A673 (cell line): Measurements from ENCODE around the gene EPHB6. TPM values are rescaled to one million over a fixed set of nuclear protein-coding genes. Genes with fewer than 3 reads are reported as not detected.

Experiments
- BruUV-seq: library from RNA; stranded (reverse); fragments of 400-500 nt; replicated peaks from 2 replicates; lab custom pipeline; 2021; lab: Mats Ljungman, UMichigan
- CTCF ChIA-PET: fragments of 300-600 bp; sonication (Branson Sonifier 250); formaldehyde crosslinking; loops from one replicate; lab custom pipeline; 2022; ENCODE audit warnings: antibody characterized with exemption; lab: Charles Lee
- POLR2A ChIA-PET: fragments of 300-600 bp; sonication (Branson Sonifier 250); formaldehyde crosslinking; loops from one replicate; lab custom pipeline; 2022; ENCODE audit warnings: antibody characterized with exemption; ENCODE audit not compliant: low non-redundant PET; lab: Charles Lee
- DNase-seq: peaks from one replicate; pipeline ENCODE4 v3.0.0-alpha.2; 2015; ENCODE audit warnings: low spot score
- H3K27ac ChIP-seq: fragments of 200-600 bp; sonication (generic); 2 replicates; pipeline ENCODE4 v1.5.1; 2016; ENCODE audit warnings: mixed run types, low read depth, mild to moderate bottlenecking, mixed read lengths, antibody characterized with exemption, low read length; ENCODE audit not compliant: poor library complexity, severe bottlenecking
- H3K27me3 ChIP-seq: fragments of 200-600 bp; sonication (generic); replicated peaks from 2 replicates; pipeline ENCODE4 v1.6.1; 2017; ENCODE audit warnings: mixed run types, low read depth, mild to moderate bottlenecking, mixed read lengths, antibody characterized with exemption, low read length; ENCODE audit not compliant: insufficient read depth, poor library complexity
- H3K36me3 ChIP-seq: fragments of 200-600 bp; sonication (generic); 2 replicates; pipeline ENCODE4 v1.6.1; 2016; ENCODE audit warnings: mixed run types, mild to moderate bottlenecking, mixed read lengths, antibody characterized with exemption, low read length; ENCODE audit not compliant: insufficient read depth, poor library complexity, severe bottlenecking
- H3K4me1 ChIP-seq: fragments of 200-600 bp; sonication (generic); 2 replicates; pipeline ENCODE4 v1.6.1; 2017; ENCODE audit warnings: mixed run types, mild to moderate bottlenecking, mixed read lengths, antibody characterized with exemption, low read length; ENCODE audit not compliant: insufficient read depth, poor library complexity, severe bottlenecking
- H3K4me3 ChIP-seq: fragments of 200-600 bp; sonication (generic); 2 replicates; pipeline ENCODE4 v1.5.1; 2016; ENCODE audit warnings: low read depth, mixed run types, mild to moderate bottlenecking, mixed read lengths, low read length; ENCODE audit not compliant: poor library complexity, severe bottlenecking
- H3K9me3 ChIP-seq: fragments of 200-600 bp; sonication (generic); 2 replicates; pipeline ENCODE4 v1.6.1; 2016; ENCODE audit warnings: mixed run types, low read depth, mild to moderate bottlenecking, mixed read lengths, antibody characterized with exemption, low read length; ENCODE audit not compliant: poor library complexity, severe bottlenecking
- EZH2 ChIP-seq: fragments of 200-600 bp; sonication (generic); IDR thresholded peaks from 2 replicates; pipeline ENCODE4 v1.6.1; 2017; ENCODE audit warnings: borderline replicate concordance, low read depth, mild to moderate bottlenecking, mixed read lengths, antibody characterized with exemption, low read length; ENCODE audit not compliant: poor library complexity, severe bottlenecking
- intact Hi-C: fragments of 100-400 bp; cut with micrococcal nuclease; formaldehyde crosslinking; loops from one replicate; pipeline ENCODE4 v1.10.0; 2022; ENCODE audit not compliant: unreplicated experiment
- total RNA-seq: library from RNA; stranded (reverse); gene quantifications from 2 replicates; pipeline ENCODE4 v1.2.3, GENCODE V29; 2021
- TF ChIP-seq, protein P1 (sequence below): fragments of 300-800, 200-600 bp; sonication (generic); conservative IDR thresholded peaks from 2 replicates; pipeline ENCODE4 v1.5.1; 2017; ENCODE audit warnings: low read depth, mild to moderate bottlenecking, antibody characterized with exemption, low read length, moderate library complexity, mixed read lengths

The EPHB6 gene
- total RNA-seq, 1 experiment from 2014 or later, result 0.49 TPM

- no peak for DNase-seq
- Histone ChIP-seq H3K4me1 (no peaks in the 10 kb centered on the region), H3K27ac (no peak overlapping the region), H3K27me3 (peaks cover 4% of the 10 kb centered on the region), H3K36me3 (no peaks in the 10 kb centered on the region), H3K9me3 (no peaks in the 10 kb centered on the region), H3K4me3 (no peak overlapping the region)
- no TSS peak for BruUV-seq
- ChIA-PET CTCF (interaction anchor here (0.6 kb wide), 1 partner anchor 339 kb away, joined by 3 read pairs; no protein-coding TSS in a partner anchor), POLR2A (no interaction called here)
- intact Hi-C loops, result no loop called here
- TF ChIP-seq EZH2, result no peak
- TF ChIP-seq, protein P1, sequence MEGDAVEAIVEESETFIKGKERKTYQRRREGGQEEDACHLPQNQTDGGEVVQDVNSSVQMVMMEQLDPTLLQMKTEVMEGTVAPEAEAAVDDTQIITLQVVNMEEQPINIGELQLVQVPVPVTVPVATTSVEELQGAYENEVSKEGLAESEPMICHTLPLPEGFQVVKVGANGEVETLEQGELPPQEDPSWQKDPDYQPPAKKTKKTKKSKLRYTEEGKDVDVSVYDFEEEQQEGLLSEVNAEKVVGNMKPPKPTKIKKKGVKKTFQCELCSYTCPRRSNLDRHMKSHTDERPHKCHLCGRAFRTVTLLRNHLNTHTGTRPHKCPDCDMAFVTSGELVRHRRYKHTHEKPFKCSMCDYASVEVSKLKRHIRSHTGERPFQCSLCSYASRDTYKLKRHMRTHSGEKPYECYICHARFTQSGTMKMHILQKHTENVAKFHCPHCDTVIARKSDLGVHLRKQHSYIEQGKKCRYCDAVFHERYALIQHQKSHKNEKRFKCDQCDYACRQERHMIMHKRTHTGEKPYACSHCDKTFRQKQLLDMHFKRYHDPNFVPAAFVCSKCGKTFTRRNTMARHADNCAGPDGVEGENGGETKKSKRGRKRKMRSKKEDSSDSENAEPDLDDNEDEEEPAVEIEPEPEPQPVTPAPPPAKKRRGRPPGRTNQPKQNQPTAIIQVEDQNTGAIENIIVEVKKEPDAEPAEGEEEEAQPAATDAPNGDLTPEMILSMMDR, result no peak
Measured at GRCh38 chr7:142876236-142876960, 21.5 kb downstream of the EPHB6 start.

- H3K4me3 ChIP-seq, result no peak overlapping the region
- H3K36me3 ChIP-seq, result no peaks in the 10 kb centered on the region
- ChIA-PET POLR2A (no interaction called here), CTCF (interaction anchor here (0.6 kb wide), 1 partner anchor 338 kb away, joined by 3 read pairs; no protein-coding TSS in a partner anchor)
- intact Hi-C loops, result no loop called here
- no peaks in the 10 kb centered on the region for H3K9me3 ChIP-seq
- TF ChIP-seq, protein P1, result no peak
- TF ChIP-seq EZH2, result no peak
- no peak overlapping the region for H3K27ac ChIP-seq
- H3K4me1 ChIP-seq, result no peaks in the 10 kb centered on the region
- H3K27me3 ChIP-seq, result peaks cover 12% of the 10 kb centered on the region
- no TSS peak for BruUV-seq
- DNase-seq, result no peak
Measured at GRCh38 chr7:142876991-142877910, 22.4 kb downstream of the EPHB6 start.

GRCh38 chr7:142878315-142878714 is 23.4 kb downstream of the EPHB6 start:
- no TSS peak for BruUV-seq
- no peaks in the 10 kb centered on the region for H3K4me1 ChIP-seq
- intact Hi-C loops, result no loop called here
- H3K27ac ChIP-seq, result no peak overlapping the region
- no peak for DNase-seq
- peaks cover 23% of the 10 kb centered on the region for H3K27me3 ChIP-seq
- CTCF ChIA-PET, result no interaction called here
- no peaks in the 10 kb centered on the region for H3K36me3 ChIP-seq
- no peaks in the 10 kb centered on the region for H3K9me3 ChIP-seq
- POLR2A ChIA-PET, result no interaction called here
- no peak overlapping the region for H3K4me3 ChIP-seq
- TF ChIP-seq EZH2, result no peak
- TF ChIP-seq, protein P1, result no peak
